Effector CD8-positive, alpha-beta T cell (primary cell): ENCODE measurements around the gene KBTBD8.

Experiments used
- DNase-seq: peaks from one replicate; lab custom pipeline; 2025; lab: John Stamatoyannopoulos, UW

KBTBD8 gene

DNA sequence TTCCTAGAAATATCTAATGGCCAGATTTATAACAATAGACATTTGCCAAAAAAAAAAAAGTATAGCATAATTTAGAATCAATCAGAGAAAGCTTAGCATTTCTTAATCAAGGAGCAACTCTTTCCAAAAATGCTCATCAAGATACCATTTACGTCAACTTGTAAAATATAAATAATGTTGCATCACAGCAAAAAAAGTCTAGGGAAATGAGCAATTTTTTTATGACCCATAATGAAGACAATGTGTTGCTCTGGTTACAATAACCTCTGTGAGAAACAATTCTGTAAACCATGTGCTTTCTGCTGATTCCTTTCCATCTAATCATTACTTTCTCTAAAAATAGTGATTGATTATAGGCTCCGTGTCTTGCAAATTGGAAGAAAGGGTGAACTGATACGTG, 36.3 kb downstream of the KBTBD8 start:
- DNase-seq = no peak

DNA sequence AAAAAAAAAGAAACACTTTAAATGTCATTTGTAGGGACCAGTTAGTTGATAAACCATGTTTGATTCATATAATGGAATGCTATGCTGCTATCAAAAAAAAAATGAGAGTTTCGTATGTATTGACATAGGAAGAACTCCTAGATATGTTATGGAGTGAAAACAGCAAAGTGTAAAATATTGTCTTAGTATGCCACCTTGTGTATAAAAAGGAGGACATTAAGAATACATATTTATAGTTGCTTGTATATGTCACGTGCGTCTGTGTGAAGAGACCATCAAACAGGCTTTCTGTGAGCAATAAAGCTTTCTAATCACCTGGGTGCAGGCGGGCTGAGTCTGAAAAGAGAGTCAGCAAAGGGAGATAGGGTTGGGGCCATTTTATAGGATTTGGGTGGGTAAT, 39.5 kb downstream of the KBTBD8 start:
- no peak for DNase-seq

DNA sequence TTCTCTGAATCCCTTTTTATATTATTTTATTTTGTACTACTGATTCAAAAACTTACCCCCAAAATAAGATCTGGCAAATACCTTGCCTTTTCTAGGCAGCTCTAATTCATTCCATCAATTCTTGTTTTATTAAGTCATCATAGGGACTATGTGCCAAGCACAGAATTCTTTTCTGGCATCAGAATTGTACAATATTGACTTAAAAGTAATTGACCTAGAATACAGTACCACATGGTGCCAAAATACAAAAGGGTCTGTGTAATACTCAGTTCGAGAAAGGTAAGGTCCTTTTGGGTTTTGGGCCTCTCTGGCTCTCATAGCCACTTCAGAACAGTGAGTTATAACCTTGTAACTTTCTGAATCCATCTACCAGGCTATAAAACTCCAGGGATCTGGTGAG, 46.2 kb downstream of the KBTBD8 start:
- DNase-seq = no peak

DNA sequence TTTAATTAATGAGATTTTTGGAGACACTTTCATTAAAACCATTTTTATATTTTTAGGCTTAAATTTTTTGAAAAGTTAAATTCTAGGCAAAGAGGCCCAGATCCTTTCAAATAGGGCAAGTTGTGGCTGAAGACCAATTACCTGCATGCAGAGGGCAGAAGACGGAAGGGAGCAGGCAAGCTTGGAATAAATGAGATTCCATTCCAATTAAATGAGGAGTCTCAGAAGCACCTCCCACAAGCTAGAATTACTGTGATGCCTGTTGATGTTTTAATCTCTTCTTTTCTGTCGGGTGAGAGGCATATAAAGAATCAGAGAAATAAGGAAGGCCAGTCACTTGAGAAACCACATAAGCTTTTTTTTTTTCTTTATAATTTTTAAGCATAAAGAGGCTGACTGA, 46.8 kb downstream of the KBTBD8 start:
- DNase-seq = no peak

DNA sequence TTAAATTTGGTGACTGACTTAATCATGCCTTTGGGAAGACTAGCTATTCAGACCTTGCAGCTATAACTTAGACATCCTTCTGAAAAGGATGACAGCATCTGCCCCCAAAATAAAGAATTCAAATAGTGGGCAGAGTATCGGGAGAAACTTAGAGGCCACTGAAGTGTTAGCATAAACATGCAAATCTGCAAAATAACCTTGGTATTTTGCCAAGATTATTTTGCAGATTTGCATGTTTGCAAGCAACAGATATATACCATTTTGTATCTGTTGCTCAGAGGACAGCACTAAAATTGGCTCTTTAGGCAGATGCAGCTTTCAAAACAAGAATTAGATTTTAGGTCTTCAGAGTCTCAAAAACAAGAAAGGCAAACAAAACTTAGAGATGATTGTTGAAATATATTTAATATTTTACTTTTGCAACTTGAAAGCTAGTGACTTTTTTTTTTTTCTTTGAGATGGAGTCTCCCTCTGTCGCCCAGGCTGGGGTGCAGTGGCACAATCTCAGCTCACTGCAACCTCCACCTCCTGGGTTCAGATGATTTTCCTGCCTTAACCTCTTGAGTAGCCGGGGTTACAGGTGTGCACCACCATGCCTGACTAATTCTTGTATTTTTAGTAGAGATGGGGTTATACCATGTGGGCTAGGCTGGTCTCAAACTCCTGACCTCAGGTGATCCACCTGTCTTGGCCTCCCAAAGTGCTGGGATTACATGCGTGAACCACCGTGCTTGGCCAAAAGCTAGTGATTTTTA, 47.8 kb downstream of the KBTBD8 start:
- no peak for DNase-seq

DNA sequence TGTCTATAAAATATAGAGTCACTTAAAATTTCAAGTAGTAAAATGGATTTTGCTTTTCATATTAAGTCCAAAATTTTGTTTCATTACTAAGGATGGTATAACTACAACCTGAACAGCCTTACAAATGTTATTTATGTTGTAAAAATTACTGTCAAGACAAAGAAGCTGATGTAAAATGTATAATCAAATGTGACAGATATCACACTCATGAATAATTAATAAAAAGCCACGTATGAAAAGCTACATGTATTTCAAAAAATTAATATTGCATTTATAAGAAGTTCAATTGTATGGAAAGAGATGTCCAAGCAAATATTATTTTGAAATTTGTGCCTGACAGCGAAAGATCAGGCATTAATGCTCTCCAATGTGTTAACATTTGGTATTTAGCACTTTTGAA, 48.9 kb downstream of the KBTBD8 start:
- no peak for DNase-seq

DNA sequence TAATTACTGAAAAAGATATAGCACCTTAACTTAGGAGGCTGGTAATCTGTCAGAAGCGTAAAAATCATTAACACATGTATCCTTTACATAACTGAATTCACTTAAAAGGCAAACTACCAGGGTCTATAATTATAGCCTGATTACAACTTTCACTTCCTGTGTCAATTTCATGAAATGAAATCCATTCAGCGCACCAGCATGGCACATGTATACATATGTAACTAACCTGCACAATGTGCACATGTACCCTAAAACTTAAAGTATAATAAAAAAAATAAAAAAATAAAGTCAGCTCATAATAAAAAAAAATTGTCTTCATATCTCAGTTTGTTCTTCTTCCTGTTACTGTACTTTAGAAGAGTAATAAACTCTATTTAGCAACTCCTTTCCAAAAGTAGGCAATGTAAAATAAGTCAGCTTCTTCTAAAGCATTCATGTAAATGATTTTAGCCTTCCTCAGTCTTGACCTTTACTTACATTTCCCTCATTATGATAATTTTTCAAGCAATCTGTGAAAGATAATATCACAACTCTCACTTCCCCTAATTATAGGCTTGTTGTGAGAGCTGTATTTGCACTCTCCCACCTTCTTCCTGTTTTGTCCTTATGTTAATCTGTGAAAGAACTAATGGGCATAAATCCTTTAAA, 50.1 kb downstream of the KBTBD8 start:
- no peak for DNase-seq

DNA sequence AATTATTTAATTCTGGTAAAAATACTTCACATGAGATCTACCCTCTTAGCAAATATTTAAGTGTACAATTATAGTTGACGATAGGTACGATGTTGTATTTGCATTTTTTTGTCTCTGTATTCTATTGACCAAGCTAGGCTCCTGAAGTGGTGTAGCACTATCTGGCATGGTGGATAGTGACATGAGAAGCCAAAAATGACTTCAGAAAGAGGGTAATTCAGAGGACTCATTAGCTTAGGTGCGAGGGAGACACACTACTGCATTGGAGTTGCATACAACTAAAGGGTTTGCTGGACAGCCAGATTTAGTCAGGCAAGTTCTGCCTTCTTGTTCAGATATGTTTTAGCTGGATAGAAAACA, 50.6 kb downstream of the KBTBD8 start:
- DNase-seq = no peak

DNA sequence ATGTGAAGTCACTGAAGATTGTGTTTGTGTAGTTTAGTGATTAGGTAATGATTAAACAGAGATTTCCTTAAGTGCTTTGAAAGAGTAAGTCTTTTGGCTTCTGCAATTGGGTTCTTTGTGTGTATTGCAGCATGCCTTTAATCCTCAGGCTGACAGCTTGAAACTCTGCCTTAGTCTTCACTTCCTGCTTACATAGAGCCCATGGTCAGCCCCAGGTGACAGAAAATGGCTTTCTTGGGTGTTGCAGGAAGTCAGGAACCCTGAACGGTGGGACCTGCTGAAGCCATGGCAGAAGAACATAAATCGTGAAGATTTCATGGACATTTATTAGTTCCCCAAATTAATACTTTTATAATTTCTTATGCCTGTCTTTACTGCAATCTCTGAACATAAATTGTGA, 61.3 kb downstream of the KBTBD8 start:
- DNase-seq = no peak
